HepG2 (cell line): ENCODE results near the gene LSM2. TPM values are rescaled to one million over a fixed set of nuclear protein-coding genes. Genes with fewer than 3 reads are reported as not detected.

Experiments
- ARID2 ChIP-seq: sonication (generic); formaldehyde crosslinking; IDR thresholded peaks from 2 replicates; pipeline ENCODE4 v1.8.1; 2022; ENCODE audit warnings: mild to moderate bottlenecking, missing genetic modification reagents, borderline replicate concordance
- ATRX ChIP-seq: sonication (generic); formaldehyde crosslinking; IDR thresholded peaks from 2 replicates; pipeline ENCODE4 v1.4.0; 2020; ENCODE audit warnings: missing genetic modification reagents, borderline replicate concordance
- ELF1 ChIP-seq: sonication (generic); formaldehyde crosslinking; IDR thresholded peaks from 2 replicates; pipeline ENCODE4 v1.4.0; 2020; ENCODE audit warnings: missing genetic modification reagents
- KAT8 ChIP-seq: IDR thresholded peaks from 2 replicates; pipeline ENCODE4 v1.6.1; 2016; ENCODE audit warnings: missing genetic modification reagents, missing compliant biosample characterization
- KLF9 ChIP-seq: IDR thresholded peaks from 2 replicates; pipeline ENCODE4 v1.6.1; 2016; ENCODE audit warnings: low read depth
- MEIS1 ChIP-seq: sonication (generic); formaldehyde crosslinking; IDR thresholded peaks from 2 replicates; pipeline ENCODE4 v1.9.0; 2021; ENCODE audit warnings: mild to moderate bottlenecking, missing genetic modification reagents, moderate library complexity, borderline replicate concordance
- NR2C2 ChIP-seq: sonication (generic); formaldehyde crosslinking; IDR thresholded peaks from 2 replicates; pipeline ENCODE4 v1.4.0; 2020; ENCODE audit warnings: missing genetic modification reagents, mild to moderate bottlenecking, moderate library complexity, borderline replicate concordance
- NR2F2 ChIP-seq: IDR thresholded peaks from 2 replicates; pipeline ENCODE4 v1.6.1; 2012; ENCODE audit warnings: low read depth, inconsistent platforms, borderline replicate concordance
- PHF20 ChIP-seq: sonication (generic); formaldehyde crosslinking; IDR thresholded peaks from 2 replicates; pipeline ENCODE4 v1.5.0; 2020; ENCODE audit warnings: mild to moderate bottlenecking, missing genetic modification reagents
- TARDBP ChIP-seq: sonication (generic); formaldehyde crosslinking; IDR thresholded peaks from 2 replicates; pipeline ENCODE4 v1.8.0; 2022; ENCODE audit warnings: mild to moderate bottlenecking, missing genetic modification reagents
- TMF1 ChIP-seq: sonication (generic); formaldehyde crosslinking; IDR thresholded peaks from 2 replicates; pipeline ENCODE4 v1.8.1; 2022; ENCODE audit warnings: low read depth, missing genetic modification reagents
- ZC3H13 ChIP-seq: sonication (generic); formaldehyde crosslinking; IDR thresholded peaks from 2 replicates; pipeline ENCODE4 v1.8.1; 2023; ENCODE audit warnings: mild to moderate bottlenecking, missing genetic modification reagents, moderate library complexity
- ZFP62 ChIP-seq: sonication (generic); formaldehyde crosslinking; IDR thresholded peaks from 2 replicates; pipeline ENCODE4 v1.4.0; 2020; ENCODE audit warnings: missing genetic modification reagents
- ZNF615 ChIP-seq: sonication (generic); formaldehyde crosslinking; IDR thresholded peaks from 2 replicates; pipeline ENCODE4 v1.5.0; 2020; ENCODE audit warnings: mild to moderate bottlenecking, missing genetic modification reagents, borderline replicate concordance
- ZNF816 ChIP-seq: sonication (generic); formaldehyde crosslinking; IDR thresholded peaks from 2 replicates; pipeline ENCODE4 v1.8.0; 2022; ENCODE audit warnings: missing genetic modification reagents, mild to moderate bottlenecking, borderline replicate concordance
- ZSCAN9 ChIP-seq: IDR thresholded peaks from 2 replicates; pipeline ENCODE4 v1.6.1; 2016; ENCODE audit warnings: borderline replicate concordance
- polyA plus RNA-seq, 8 experiments: library from polyadenylated mRNA; depleted of rRNA in 3 of 8; stranded (reverse) in 7 of 8; unstranded in 1 of 8; fragments of >200 nt; fragmentation: Illumina TruSeq in 4 of 8; extraction: Trizol in 4 of 8; gene quantifications; 2 replicates each; pipeline versions ENCODE4 v1.2.1 to v1.2.3, GENCODE V29; 2011 to 2016; ENCODE audit warnings: low read depth in 4 of 8, missing spikeins in 1 of 8, mixed read lengths in 1 of 8; ENCODE audit not compliant: insufficient read depth in 1 of 8
- total RNA-seq, 5 experiments: library from RNA; depleted of rRNA; stranded (reverse); fragments of >200 nt; fragmentation: Illumina TruSeq; extraction: Trizol; gene quantifications; 2 replicates each; pipeline ENCODE4 v1.2.3, GENCODE V29; 2016; ENCODE audit warnings: low read depth in 1 of 5
- TF ChIP-seq, protein P1 (sequence below): sonication (generic); formaldehyde crosslinking; IDR thresholded peaks from 2 replicates; pipeline ENCODE4 v1.8.1; 2023; ENCODE audit warnings: missing genetic modification reagents, inconsistent platforms, borderline replicate concordance
- TF ChIP-seq, protein P2 (sequence below): sonication (generic); formaldehyde crosslinking; IDR thresholded peaks from 2 replicates; pipeline ENCODE4 v1.5.0; 2020; ENCODE audit warnings: missing genetic modification reagents, mild to moderate bottlenecking, borderline replicate concordance
- TF ChIP-seq, protein P3 (sequence below): sonication (generic); formaldehyde crosslinking; IDR thresholded peaks from 2 replicates; pipeline ENCODE4 v1.8.1; 2022; ENCODE audit warnings: low read depth, mild to moderate bottlenecking, missing genetic modification reagents
- TF ChIP-seq, protein P4 (sequence below): sonication (generic); formaldehyde crosslinking; IDR thresholded peaks from 2 replicates; pipeline ENCODE4 v1.4.0; 2020; ENCODE audit warnings: missing genetic modification reagents
- TF ChIP-seq, protein P5 (sequence below): sonication (generic); formaldehyde crosslinking; IDR thresholded peaks from 2 replicates; pipeline ENCODE4 v1.4.0; 2020; ENCODE audit warnings: missing genetic modification reagents
- TF ChIP-seq, protein P6 (sequence below): fragments of 450-650 bp; IDR thresholded peaks from 2 replicates; pipeline ENCODE4 v1.6.1; 2017

Gene LSM2
- total and polyA plus RNA-seq, 2 of the 13 experiments (the other 11 are each of a cell fraction or from before 2014, with no cell fraction given), result 69.4 to 90.5 TPM

DNA sequence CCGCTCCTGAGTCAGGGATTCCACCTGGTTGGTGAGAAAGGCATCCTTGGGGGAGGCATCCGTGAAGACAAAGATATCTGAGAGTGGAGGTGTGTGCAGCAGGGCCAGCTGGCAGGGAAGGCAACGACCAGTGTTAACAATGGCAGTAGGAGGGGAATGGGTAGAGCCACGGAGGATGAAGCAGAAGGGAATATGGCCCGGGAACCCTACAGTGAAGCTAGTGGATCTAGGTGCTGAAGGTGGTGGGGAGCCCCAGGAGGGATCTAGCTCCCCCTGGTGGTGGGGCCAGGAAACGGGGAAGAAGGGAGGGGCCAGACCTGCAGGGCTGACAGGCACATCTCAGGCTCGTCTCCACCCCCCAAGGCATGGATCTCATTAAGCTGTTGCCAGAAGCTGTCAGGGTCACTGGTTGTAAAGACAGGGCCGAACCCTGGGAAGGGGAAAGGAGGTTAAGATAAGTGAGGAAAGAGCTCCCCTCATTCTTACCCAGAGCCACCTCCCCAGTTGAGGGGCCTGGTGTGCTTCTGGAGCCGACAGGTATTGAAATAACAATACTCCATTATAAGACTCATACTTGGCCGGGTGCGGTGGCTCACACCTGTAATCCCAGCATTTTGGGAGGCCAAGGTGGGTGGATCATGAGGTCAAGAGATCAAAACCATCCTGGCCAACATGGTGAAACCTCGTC lies 36.9 kb downstream of the LSM2 start (continued):
- TF ChIP-seq, protein P1, sequence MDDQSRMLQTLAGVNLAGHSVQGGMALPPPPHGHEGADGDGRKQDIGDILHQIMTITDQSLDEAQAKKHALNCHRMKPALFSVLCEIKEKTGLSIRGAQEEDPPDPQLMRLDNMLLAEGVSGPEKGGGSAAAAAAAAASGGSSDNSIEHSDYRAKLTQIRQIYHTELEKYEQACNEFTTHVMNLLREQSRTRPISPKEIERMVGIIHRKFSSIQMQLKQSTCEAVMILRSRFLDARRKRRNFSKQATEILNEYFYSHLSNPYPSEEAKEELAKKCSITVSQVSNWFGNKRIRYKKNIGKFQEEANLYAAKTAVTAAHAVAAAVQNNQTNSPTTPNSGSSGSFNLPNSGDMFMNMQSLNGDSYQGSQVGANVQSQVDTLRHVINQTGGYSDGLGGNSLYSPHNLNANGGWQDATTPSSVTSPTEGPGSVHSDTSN (CRISPR knock-in tag), result no peak
- TF ChIP-seq, protein P2, sequence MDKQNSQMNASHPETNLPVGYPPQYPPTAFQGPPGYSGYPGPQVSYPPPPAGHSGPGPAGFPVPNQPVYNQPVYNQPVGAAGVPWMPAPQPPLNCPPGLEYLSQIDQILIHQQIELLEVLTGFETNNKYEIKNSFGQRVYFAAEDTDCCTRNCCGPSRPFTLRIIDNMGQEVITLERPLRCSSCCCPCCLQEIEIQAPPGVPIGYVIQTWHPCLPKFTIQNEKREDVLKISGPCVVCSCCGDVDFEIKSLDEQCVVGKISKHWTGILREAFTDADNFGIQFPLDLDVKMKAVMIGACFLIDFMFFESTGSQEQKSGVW (CRISPR knock-in tag), result no peak
- TF ChIP-seq NR2C2 (no peak), ZNF615 (CRISPR knock-in tag) (no peak), TMF1 (CRISPR knock-in tag) (no peak), ARID2 (CRISPR knock-in tag) (no peak), ATRX (CRISPR knock-in tag) (no peak), ZFP62 (no peak), ELF1 (CRISPR knock-in tag) (peak; percentile 61), ZNF816 (CRISPR knock-in tag) (no peak), KLF9 (CRISPR knock-in tag) (no peak), KAT8 (CRISPR knock-in tag) (peak; percentile 64; the same call in 1 of the 2 replicates), PHF20 (CRISPR knock-in tag) (no peak), ZC3H13 (no peak), TARDBP (CRISPR knock-in tag) (no peak), ZSCAN9 (CRISPR knock-in tag) (peak; percentile 40; the same call in 1 of the 2 replicates), MEIS1 (no peak), NR2F2 (no peak)
- TF ChIP-seq, protein P3, sequence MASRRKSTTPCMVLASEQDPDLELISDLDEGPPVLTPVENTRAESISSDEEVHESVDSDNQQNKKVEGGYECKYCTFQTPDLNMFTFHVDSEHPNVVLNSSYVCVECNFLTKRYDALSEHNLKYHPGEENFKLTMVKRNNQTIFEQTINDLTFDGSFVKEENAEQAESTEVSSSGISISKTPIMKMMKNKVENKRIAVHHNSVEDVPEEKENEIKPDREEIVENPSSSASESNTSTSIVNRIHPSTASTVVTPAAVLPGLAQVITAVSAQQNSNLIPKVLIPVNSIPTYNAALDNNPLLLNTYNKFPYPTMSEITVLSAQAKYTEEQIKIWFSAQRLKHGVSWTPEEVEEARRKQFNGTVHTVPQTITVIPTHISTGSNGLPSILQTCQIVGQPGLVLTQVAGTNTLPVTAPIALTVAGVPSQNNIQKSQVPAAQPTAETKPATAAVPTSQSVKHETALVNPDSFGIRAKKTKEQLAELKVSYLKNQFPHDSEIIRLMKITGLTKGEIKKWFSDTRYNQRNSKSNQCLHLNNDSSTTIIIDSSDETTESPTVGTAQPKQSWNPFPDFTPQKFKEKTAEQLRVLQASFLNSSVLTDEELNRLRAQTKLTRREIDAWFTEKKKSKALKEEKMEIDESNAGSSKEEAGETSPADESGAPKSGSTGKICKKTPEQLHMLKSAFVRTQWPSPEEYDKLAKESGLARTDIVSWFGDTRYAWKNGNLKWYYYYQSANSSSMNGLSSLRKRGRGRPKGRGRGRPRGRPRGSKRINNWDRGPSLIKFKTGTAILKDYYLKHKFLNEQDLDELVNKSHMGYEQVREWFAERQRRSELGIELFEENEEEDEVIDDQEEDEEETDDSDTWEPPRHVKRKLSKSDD (CRISPR knock-in tag), result no peak
- TF ChIP-seq, protein P4, sequence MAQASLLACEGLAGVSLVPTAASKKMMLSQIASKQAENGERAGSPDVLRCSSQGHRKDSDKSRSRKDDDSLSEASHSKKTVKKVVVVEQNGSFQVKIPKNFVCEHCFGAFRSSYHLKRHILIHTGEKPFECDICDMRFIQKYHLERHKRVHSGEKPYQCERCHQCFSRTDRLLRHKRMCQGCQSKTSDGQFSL (CRISPR knock-in tag), result peak; percentile 69; the same call in 1 of the 2 replicates
- TF ChIP-seq, protein P5, sequence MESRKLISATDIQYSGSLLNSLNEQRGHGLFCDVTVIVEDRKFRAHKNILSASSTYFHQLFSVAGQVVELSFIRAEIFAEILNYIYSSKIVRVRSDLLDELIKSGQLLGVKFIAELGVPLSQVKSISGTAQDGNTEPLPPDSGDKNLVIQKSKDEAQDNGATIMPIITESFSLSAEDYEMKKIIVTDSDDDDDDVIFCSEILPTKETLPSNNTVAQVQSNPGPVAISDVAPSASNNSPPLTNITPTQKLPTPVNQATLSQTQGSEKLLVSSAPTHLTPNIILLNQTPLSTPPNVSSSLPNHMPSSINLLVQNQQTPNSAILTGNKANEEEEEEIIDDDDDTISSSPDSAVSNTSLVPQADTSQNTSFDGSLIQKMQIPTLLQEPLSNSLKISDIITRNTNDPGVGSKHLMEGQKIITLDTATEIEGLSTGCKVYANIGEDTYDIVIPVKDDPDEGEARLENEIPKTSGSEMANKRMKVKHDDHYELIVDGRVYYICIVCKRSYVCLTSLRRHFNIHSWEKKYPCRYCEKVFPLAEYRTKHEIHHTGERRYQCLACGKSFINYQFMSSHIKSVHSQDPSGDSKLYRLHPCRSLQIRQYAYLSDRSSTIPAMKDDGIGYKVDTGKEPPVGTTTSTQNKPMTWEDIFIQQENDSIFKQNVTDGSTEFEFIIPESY, result peak; percentile 64; the same call in 1 of the 2 replicates
- TF ChIP-seq, protein P6, sequence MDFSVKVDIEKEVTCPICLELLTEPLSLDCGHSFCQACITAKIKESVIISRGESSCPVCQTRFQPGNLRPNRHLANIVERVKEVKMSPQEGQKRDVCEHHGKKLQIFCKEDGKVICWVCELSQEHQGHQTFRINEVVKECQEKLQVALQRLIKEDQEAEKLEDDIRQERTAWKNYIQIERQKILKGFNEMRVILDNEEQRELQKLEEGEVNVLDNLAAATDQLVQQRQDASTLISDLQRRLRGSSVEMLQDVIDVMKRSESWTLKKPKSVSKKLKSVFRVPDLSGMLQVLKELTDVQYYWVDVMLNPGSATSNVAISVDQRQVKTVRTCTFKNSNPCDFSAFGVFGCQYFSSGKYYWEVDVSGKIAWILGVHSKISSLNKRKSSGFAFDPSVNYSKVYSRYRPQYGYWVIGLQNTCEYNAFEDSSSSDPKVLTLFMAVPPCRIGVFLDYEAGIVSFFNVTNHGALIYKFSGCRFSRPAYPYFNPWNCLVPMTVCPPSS, result no peak
